Astrocyte of the spinal cord (primary cell): ENCODE results near the gene IFT52.
A peak's percentile ranks its signal among the peaks of the same experiment; 100 is the strongest.

Source experiments
- DNase-seq: peaks from one replicate; pipeline ENCODE4 v3.0.0; 2011; ENCODE audit warnings: low read depth, low spot score
- H3K4me3 ChIP-seq: 2 replicates; pipeline ENCODE4 v1.5.1; 2011; ENCODE audit warnings: low read depth, mild to moderate bottlenecking, low read length, moderate library complexity
- CTCF ChIP-seq: IDR thresholded peaks from 2 replicates; pipeline ENCODE4 v1.5.1; 2012; ENCODE audit warnings: low read depth, mild to moderate bottlenecking, low read length, inconsistent platforms
- in situ Hi-C: cut with HindIII; loops from 2 replicates; pipeline ENCODE4 v1.10.0; 2017; ENCODE audit warnings: low sequenced_read_pairs

Gene IFT52

GRCh38 chr20:43572891-43573290, 17.8 kb upstream of the IFT52 start:
- in situ Hi-C loops = no loop called here
- no peak for TF ChIP-seq CTCF
- no peak for DNase-seq
- no peak overlapping the region for H3K4me3 ChIP-seq

GRCh38 chr20:43576108-43576507, 14.6 kb upstream of the IFT52 start:
- no peak for DNase-seq
- TF ChIP-seq CTCF = no peak
- no peak overlapping the region for H3K4me3 ChIP-seq
- in situ Hi-C loops = no loop called here

- no peak overlapping the region for H3K4me3 ChIP-seq
- no peak for TF ChIP-seq CTCF
- in situ Hi-C loops = no loop called here
- no peak for DNase-seq
Observed at GRCh38 chr20:43579861-43580793, 10.6 kb upstream of the IFT52 start.

GRCh38 chr20:43583133-43583864, 7.4 kb upstream of the IFT52 start:
- H3K4me3 ChIP-seq = no peak overlapping the region
- in situ Hi-C loops = no loop called here
- TF ChIP-seq CTCF = no peak
- no peak for DNase-seq

- no peak overlapping the region for H3K4me3 ChIP-seq
- DNase-seq = peak; percentile 96
- no peak for TF ChIP-seq CTCF
- in situ Hi-C loops = no loop called here
Observed at GRCh38 chr20:43583982-43584432, 6.7 kb upstream of the IFT52 start.

- DNase-seq = peak; percentile 50
- in situ Hi-C loops = no loop called here
Observed at GRCh38 chr20:43584448-43585136, 6.1 kb upstream of the IFT52 start.

More at GRCh38 chr20:43584448-43585136, 6.1 kb upstream of the IFT52 start:
- H3K4me3 ChIP-seq = no peak overlapping the region
- TF ChIP-seq CTCF = no peak
